HG03442 (cell line): Measurements from ENCODE around the gene GPR15LG.

Experiments
- ATAC-seq: cut with Tn5 transposase; IDR thresholded peaks from one replicate; pipeline ENCODE4 v1.9.1; 2021; ENCODE audit warnings: mild to moderate bottlenecking, moderate library complexity; ENCODE audit not compliant: unreplicated experiment

The GPR15LG gene

DNA sequence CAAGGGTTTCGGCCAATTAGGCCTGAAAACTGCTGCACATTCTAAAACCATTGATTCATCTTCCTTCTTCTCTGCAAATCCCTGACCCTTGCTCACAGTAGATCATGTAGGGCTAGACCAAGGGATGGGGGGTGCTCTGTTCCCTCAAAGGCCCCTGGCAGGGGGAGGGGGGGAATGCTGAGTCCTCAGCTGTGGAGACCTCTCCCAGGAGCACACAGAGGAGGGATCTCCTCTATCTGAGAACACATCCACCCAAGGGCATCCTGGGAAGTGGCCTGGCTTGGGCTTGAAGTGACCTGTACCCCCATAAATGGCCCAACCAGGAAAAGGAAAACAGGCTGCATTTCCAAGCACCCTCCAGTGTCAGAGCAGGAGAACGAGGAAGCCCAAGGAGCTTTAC lies 19.7 kb downstream of the GPR15LG start:
- no peak for ATAC-seq

DNA sequence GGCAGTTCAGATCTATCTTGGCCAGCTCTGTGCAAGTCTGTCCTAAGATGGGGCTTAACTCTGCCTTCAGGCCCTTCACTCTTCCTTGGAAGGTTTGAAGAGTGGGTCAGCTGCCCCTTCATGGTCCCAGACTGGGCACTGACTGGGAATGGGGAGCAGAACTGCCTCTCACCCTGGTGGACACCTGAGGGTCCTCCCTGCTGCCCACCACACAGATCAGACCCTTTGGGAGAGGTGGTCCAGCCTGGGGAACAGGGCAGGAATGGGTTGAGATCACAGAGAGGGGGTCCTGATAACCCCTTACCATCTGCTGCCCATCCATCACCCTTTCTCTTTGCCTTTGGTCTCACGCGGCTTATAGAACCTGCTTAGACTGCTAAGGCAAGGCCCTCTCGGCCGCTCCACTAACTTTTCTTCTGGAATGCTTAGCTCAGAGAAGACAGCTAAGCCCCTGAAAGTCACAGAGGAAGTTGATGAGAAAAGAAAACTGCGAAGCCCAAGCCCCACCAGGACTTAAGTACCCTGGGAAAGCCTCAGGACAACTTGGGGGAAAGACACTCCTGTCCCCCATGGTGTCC lies 20.3 kb downstream of the GPR15LG start:
- ATAC-seq: peak; percentile 12

DNA sequence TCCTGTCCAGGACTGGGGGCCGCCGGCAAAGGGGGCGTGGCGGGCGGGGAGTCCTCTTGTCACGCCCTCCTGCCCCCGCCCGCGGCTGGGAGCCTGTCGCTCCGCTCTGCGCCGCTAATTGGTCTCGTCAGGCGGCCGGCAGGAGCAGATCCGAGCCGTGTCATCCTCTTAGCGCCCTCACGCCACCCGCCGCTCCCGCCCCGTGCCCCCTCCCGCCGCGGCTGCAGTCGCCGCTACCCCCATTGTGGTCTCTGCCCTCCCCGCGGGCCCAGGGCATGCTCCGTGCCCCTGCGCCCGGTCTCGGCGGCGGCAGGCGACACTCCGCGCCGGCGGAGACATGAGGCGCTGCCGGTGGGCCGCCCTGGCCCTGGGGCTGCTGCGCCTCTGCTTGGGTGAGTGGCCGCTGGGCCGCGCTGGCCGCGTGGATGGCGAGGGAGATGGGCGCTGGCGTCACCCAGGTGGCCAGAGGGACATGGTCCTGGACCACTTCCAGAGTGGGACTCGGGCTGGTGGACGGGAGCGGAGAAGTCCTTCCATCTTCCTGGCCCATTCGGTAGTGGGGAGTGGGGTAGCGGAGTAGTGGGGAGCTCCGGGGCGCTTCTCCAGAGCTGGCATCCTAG lies 20.9 kb downstream of the GPR15LG start, which contains the start of gene CDHR1:
Gene CDHR1 (plus strand): TSS at position 114 of the 620 bp plus-strand sequence. CDS start 224 bp downstream, at position 338.
- peak; percentile 76 for ATAC-seq

DNA sequence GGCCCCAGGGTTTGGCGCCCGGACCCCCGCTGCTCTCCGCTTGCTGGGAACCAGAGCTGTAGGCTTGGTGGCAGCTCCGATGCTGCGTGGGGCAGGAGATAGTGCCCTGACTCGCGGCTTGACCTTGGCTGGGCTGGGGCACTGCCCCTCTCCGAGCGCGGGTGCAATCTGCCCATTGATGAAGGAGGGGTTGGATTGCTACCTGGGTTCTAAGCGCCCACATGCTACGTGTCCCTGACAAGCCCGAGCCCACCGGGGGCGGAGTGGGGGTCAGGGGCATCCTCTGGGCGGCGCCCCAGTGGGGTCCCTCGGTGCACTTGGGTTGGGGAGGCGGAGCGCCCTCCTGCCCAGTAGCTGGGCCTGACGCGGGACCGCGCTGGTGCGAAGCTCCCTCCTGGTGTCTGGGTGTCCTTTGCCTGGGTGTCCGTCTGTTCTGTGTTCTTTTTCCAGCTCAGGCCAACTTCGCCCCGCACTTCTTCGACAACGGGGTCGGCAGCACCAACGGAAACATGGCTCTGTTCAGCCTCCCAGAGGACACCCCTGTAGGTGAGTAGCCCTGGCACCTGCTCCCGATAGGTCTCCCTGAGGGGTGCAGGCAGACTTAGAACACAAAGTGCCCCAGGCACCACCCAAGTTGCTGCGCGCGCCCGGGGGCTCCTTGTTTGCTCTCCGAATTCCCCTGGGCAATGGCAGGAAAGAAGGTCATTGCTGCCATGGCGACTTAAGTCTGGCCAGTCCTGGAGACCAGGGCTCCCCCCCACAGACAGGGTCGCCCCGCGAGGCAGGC lies 21.6 kb downstream of the GPR15LG start:
- no peak for ATAC-seq

DNA sequence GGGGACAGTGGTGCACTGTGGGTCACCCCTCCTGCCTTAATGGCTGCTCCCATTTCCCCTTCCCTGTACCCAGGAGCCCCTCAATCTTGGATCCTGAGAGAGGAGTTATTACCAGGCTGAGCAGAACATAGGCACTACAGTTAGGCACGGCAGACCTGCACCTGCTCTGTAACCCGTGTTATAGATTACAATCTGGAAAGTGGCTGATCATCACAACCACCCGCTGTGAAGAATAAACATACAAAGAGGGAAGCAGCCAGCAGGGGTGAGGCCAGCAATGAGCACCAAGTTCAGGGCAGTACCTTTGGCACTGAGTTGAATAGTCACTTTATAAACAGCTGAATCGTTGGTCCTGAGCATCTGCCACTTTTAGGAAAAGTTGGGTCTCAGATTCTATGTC lies 22.5 kb downstream of the GPR15LG start:
- no peak for ATAC-seq

DNA sequence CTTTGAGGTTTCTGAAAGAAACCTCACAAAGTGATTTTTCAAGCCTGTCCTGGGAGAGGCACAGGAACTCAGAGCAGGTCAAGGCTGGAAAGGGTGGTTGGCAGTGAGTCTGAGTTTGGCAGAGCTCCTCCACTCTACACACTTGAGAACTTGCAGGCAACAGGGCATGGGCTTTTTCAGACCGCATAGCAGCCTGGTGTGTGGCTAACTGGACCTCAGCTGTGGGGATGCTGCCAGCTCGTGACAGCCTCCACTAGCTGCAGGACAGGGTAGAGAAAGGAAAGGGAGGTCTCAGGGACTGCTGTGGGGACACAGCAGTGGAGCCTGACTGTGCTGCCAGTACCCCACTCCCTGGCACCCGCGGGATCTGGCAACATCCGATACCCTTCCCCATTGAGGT lies 23.3 kb downstream of the GPR15LG start:
- no peak for ATAC-seq

DNA sequence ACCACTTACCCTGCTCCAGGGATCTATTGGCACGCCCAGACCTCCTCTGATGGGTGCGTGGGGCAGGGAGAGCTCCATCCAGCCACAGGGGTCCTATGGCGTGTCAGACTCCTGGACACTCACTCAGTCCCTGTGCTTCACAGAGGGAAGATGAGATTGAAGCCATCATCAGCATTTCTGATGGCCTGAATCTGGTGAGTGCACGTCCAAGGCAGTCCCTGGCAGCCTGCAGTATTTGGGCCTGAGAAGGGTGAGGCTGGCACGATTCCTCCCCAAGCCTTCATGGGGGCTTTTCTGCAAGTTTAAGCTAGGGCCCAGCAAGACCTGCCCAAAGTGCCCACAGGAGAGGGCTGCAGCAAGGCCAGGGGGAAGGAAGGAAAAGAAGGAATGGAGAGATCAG lies 24.0 kb downstream of the GPR15LG start:
- ATAC-seq: no peak

DNA sequence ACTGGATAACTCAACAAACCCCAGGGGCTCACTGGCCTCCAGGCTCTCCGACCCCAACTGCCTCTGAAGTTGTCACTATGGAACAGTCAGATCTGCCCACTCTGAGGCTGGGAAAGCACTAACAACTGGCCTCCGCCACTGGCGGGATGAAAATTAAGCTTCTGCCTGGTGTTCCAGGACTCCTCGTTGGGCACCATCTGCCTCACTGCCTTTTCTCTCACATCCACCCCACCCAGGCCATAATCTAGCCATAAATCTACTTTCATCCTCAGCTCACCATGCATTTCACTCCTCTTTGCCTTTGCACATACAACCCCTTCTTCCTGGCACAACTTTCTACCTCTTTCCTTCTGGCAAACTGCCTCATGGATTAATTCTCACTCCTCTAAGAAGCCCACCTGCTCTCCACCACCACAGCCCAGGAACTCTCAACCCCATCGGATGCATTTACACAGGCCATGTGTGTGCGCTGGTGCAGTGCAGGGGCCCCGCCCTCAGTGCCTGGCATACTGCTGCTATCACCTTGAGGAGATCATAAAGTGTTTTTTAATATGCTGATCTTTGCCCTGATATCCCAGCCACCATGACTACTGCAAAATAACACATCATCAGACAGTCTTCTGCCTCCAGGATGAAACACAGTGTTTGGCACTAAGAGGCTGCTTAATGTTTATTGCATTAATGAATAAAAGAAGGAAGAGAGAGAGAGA lies 24.8 kb downstream of the GPR15LG start:
- ATAC-seq: no peak

DNA sequence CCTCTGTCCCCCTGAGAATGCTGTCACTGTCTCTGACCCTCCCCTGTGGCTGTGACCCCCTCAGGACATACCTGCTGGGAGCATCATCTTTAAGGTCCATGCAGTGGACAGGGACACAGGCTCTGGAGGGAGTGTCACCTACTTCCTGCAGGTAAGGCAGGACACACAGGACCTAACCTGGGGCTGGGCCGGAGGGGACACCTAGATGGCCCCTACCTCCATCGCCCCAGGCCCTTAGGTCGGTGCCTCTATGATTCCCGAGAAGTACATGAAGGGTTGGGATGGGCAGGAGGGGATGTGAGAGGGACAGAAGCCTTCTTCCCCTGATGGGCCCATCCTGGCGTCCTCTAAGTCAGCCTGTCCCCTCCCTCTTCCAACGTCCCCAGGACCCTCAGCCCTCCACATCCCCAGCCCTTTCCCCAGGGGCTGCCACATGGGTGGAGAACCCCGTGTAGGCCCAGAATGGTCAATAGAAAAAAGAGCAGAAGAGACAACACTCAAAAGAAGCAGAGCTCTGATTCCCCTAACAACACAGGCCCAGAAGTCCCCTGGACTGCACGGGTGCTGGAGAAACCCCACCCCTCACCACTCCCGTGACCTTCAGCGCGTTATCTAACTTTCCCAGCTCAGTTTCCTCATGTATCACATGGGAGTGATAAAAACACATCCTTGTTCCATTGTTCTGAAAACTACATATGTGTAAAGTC lies 27.1 kb downstream of the GPR15LG start:
- no peak for ATAC-seq

DNA sequence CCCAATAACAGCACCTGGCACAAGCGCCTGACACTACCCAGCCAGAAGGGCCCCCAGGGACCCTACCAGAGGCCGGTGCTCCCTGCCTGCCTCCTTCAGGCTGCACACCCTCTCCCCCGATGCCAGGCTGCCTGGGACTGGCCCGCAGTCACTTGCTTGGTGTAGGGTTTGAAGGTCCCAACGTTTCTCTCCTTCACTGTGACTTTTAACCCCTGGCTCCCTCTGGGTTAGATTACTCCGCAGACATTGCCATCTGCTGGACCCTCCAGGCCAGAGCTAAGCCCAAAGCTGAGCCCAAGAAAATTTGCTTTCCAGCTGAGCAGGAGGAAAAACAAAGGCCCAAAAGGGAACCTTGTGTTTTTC lies 27.6 kb downstream of the GPR15LG start:
- ATAC-seq: no peak

DNA sequence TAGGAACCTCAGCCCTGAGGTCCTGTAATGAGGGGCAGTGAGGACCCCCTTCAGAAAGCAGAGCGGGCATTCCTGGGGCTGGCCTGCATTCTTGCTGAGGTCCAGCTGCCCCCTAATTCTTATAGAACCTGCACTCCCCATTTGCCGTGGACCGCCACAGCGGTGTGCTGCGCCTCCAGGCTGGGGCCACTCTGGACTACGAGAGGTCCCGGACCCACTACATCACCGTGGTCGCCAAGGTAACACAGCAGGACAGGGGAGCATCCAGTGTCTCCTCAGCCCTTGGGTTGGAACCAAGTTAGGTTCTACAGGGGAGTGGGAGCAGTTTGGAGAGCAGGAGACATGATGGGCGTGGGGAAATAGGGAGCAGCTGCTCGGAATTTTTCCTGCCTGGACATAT lies 28.1 kb downstream of the GPR15LG start:
- ATAC-seq: no peak

DNA sequence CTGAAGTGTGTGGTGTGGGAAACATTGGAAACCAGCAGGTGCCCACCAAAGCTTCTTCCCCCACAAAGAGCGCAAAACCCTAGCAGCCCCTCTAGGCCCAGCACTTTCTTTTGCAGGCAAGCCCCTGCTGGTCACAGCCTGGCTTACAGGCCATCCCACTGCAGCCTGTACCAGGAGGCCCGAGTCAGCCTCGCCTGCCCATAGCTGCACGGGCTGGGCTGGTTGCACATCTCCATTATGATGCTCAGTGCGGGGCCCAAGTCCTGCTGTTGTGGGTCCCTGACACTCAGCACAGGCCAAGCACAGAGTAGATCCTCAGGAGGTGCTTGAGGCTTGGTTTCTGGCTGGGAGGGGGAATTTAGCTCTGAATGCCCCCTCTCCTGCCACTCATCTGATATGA lies 28.7 kb downstream of the GPR15LG start:
- no peak for ATAC-seq

DNA sequence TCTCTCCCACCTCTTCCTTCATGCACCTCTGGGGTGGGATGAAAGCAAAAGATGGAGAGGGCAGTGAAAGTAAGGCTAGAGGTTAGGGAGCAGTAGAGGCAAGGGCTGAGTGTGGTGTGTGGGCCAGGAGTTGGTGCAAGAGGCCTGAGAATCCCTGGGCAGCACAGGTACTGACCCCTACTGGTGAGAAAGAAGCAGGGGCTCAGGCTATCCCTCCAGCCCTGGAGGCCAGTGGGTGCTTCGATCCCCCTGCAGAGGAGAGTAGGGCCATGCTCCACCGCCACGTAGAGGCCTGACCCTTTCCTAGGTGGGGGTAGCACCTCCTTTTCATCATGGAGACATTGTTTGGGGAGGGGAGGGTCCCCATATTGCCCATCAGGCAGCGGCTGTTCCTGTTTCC lies 30.5 kb downstream of the GPR15LG start:
- peak; percentile 59 for ATAC-seq

DNA sequence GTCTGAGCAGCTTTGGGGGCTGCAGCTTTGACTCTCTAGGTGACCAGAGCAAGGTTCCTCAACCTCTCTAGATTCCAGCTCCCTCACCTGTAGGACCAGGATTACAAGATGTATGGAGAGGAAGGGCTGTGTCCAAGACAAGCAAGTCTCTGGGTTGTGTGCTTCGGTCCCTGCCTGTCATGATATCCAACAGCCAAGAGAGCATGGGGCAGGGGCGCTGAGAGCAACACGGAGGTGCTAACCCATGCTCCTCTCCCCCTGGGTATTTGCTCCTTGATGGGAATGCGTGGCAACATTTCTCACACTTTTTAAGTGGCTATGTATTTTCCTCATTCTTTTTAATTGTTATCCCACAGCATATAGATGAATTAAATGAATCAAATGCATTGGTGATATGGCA lies 31.0 kb downstream of the GPR15LG start:
- ATAC-seq: no peak

DNA sequence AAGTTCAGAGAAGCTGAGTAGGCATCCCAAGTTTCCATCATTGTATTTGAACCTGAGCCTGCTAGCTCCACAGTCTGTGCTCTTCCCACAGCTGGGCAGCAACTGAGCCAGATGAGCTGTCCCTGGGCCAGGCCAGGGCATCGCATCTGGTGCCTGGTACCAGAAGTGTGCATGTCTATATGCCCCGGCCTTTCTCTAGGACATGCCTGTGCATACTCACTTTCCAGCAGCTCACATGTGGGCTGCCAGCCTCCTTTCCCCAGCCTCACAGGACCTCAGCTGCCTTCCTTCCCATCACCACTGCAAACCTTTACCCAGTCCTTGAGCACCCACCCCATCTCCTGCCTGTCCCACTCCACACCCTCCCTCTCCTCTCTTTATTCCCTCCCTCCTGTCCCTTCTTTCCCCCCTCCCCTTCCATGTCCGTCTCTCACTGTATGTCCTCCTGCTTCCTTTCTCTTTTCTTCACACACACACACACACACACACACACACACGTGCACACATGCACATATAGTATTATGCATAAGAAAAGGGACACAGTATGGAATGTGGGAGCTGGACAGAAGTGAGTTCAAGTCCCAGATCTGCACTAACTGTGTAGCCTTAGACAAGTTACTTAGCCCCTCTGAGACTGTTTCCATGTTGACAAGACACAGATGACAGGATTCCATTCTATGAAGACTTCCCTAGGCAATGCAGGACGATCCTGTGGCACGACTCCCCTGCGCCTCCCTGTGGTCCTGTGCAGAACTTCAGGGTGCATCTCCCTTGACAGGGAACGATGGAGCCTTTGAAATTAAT lies 31.6 kb downstream of the GPR15LG start:
- peak; percentile 88 for ATAC-seq

DNA sequence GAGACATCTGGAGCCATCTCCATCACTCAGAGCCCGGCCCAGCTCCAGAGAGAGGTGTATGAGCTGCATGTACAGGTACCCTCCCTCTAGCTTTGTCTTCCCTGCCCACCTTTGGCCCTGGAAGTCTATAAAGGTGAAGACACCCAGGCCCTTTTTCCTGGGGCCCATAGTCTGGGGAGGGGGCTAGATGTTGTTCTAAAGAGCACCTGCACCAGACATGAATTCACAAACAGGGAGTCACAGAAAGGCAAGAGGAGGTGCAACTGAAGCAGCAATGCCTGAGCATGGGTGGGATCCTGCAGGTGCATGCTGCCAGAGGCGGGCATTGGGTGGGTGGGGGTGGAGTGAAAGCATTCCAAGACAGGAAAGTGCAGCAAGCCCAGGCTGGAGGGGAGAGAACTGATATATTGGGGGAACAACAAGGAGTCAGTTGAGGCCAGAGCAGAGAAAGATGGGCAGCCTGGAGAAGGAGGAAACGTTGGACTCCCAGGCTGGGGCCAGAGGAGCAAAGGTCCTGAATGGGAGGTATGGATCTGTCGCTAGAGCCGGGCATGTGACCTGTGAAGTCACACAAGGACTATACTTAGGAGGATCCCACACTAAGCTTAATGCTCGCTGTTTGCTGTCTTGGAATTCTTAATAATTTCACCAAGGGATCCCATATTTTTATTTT lies 32.4 kb downstream of the GPR15LG start:
- no peak for ATAC-seq

DNA sequence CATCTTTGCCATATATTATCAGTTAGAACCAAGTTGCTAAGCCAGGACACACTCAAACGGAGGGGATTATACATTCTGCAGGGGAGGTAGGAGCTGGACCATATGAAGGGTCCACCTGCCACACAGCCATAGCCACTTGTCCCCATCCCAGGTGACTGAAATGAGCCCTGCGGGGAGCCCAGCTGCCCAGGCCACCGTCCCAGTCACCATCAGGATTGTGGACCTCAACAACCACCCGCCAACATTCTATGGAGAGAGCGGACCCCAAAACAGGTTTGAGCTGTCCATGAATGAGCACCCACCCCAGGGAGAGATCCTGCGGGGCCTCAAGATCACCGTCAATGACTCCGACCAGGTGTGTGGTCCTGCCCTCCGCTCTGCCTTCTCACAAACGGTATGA lies 34.4 kb downstream of the GPR15LG start:
- no peak for ATAC-seq

DNA sequence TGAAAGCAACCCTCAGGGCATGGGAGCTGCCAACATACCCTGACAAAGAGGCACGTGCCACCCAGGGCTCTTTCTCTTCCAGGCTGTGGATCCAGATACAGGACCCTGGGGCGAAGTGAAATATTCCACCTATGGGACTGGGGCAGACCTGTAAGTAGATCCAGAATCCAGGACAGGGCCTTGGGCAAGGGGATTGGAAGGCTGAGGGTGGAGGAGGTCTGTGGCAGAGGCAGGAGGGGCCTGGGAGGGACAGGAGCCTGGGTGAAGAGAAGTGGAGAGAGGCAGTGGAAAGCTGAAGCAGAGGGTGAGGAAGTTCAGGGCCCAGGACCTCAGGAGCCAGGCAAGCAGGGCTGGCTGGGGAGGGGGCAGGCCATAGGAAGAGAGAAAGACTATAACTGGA lies 38.0 kb downstream of the GPR15LG start:
- ATAC-seq: no peak

DNA sequence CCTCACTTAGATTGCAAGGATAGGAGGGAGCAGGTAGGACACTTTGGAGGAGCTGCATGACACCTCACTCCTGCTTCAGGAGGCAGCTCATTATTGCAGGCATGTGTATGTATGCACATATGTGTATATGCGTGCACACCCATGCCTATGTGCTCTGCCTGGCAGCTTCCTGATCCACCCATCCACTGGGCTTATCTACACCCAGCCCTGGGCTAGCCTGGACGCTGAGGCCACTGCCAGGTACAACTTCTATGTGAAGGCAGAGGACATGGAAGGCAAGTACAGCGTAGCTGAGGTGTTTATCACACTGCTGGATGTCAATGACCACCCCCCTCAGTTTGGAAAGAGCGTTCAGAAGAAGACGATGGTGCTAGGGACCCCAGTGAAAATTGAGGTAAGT lies 38.4 kb downstream of the GPR15LG start:
- no peak for ATAC-seq

DNA sequence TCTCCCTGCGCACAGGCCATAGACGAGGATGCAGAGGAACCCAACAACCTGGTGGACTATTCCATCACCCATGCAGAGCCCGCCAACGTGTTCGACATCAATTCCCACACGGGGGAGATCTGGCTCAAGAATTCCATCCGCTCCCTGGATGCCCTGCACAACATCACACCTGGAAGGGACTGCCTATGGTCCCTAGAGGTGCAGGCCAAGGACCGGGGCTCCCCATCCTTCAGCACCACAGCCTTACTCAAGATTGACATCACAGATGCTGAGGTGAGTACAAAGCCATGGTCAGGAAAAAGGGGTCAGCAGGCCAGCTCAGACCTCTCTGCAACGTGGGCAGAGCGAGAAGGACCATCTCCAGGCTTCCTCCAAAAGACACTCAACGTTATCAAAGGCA lies 39.5 kb downstream of the GPR15LG start:
- no peak for ATAC-seq
